H1 (cell line): Measurements from ENCODE around the gene BTBD16. TPM values are rescaled to one million over a fixed set of nuclear protein-coding genes. Genes with fewer than 3 reads are reported as not detected.

ENCODE experiments used
- RAD21 ChIP-seq, 2 experiments: IDR thresholded peaks in 1 of 2; conservative IDR thresholded peaks in 1 of 2; 2 replicates each; pipeline ENCODE4 v1.6.1; 2011; ENCODE audit warnings: low read depth in 2 of 2, low read length in 2 of 2, improper control_type of control experiment in 1 of 2, inconsistent platforms in 1 of 2, mild to moderate bottlenecking in 1 of 2, moderate library complexity in 1 of 2
- polyA plus RNA-seq, 7 experiments: library from polyadenylated mRNA; depleted of rRNA in 3 of 7; stranded (reverse) in 5 of 7; unstranded in 2 of 7; fragments of >200 nt in 5 of 7; fragments of 200-250 nt in 2 of 7; gene quantifications; 1 replicate in 5 of 7; 2 replicates in 1 of 7; 4 replicates in 1 of 7; pipeline versions ENCODE4 v1.2.1 to v1.2.3, GENCODE V29; 2011 to 2013; ENCODE audit warnings: missing spikeins in 2 of 7, mixed read lengths in 2 of 7
- total RNA-seq: library from RNA; stranded (reverse); fragmentation: NEBNext Ultra II Directional; extraction: Animal tissue kit (Norgen Biotek cat#: 25700); gene quantifications from 2 replicates; pipeline ENCODE4 v1.2.1, GENCODE V29; 2021
- TF ChIP-seq, protein P1 (sequence below): fragments of 300-600 bp; sonication (generic); IDR thresholded peaks from 2 replicates; pipeline ENCODE4 v1.7.1; 2012; ENCODE audit warnings: low read length, moderate library complexity, mild to moderate bottlenecking, inconsistent platforms; ENCODE audit not compliant: insufficient replicate concordance

BTBD16 gene
- total and polyA plus RNA-seq, 2 of the 8 experiments (the other 6 are each of a cell fraction or from before 2014, with no cell fraction given) = 0.05 TPM; not detected in 1

DNA sequence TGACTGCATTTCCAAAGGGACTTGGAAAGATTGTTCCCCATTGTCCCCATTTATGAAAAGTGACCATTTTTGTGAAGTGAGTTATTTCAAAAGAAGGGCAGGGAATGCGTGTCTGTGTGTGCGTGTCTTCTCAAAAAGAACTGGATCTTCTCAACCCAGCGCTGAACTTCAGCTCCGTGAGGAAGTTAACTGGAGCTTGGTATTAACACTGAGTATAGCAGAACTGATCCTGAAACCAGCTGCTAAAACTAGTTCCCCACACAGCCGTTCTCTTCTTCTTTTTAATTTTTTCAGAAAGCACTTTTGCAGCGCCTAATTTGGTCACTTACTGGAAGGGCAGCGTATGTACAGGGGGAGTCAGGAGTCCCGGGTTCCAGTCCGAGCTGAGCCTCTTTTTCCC is 57.6 kb downstream of the BTBD16 start (continued):
- TF ChIP-seq, protein P1, sequence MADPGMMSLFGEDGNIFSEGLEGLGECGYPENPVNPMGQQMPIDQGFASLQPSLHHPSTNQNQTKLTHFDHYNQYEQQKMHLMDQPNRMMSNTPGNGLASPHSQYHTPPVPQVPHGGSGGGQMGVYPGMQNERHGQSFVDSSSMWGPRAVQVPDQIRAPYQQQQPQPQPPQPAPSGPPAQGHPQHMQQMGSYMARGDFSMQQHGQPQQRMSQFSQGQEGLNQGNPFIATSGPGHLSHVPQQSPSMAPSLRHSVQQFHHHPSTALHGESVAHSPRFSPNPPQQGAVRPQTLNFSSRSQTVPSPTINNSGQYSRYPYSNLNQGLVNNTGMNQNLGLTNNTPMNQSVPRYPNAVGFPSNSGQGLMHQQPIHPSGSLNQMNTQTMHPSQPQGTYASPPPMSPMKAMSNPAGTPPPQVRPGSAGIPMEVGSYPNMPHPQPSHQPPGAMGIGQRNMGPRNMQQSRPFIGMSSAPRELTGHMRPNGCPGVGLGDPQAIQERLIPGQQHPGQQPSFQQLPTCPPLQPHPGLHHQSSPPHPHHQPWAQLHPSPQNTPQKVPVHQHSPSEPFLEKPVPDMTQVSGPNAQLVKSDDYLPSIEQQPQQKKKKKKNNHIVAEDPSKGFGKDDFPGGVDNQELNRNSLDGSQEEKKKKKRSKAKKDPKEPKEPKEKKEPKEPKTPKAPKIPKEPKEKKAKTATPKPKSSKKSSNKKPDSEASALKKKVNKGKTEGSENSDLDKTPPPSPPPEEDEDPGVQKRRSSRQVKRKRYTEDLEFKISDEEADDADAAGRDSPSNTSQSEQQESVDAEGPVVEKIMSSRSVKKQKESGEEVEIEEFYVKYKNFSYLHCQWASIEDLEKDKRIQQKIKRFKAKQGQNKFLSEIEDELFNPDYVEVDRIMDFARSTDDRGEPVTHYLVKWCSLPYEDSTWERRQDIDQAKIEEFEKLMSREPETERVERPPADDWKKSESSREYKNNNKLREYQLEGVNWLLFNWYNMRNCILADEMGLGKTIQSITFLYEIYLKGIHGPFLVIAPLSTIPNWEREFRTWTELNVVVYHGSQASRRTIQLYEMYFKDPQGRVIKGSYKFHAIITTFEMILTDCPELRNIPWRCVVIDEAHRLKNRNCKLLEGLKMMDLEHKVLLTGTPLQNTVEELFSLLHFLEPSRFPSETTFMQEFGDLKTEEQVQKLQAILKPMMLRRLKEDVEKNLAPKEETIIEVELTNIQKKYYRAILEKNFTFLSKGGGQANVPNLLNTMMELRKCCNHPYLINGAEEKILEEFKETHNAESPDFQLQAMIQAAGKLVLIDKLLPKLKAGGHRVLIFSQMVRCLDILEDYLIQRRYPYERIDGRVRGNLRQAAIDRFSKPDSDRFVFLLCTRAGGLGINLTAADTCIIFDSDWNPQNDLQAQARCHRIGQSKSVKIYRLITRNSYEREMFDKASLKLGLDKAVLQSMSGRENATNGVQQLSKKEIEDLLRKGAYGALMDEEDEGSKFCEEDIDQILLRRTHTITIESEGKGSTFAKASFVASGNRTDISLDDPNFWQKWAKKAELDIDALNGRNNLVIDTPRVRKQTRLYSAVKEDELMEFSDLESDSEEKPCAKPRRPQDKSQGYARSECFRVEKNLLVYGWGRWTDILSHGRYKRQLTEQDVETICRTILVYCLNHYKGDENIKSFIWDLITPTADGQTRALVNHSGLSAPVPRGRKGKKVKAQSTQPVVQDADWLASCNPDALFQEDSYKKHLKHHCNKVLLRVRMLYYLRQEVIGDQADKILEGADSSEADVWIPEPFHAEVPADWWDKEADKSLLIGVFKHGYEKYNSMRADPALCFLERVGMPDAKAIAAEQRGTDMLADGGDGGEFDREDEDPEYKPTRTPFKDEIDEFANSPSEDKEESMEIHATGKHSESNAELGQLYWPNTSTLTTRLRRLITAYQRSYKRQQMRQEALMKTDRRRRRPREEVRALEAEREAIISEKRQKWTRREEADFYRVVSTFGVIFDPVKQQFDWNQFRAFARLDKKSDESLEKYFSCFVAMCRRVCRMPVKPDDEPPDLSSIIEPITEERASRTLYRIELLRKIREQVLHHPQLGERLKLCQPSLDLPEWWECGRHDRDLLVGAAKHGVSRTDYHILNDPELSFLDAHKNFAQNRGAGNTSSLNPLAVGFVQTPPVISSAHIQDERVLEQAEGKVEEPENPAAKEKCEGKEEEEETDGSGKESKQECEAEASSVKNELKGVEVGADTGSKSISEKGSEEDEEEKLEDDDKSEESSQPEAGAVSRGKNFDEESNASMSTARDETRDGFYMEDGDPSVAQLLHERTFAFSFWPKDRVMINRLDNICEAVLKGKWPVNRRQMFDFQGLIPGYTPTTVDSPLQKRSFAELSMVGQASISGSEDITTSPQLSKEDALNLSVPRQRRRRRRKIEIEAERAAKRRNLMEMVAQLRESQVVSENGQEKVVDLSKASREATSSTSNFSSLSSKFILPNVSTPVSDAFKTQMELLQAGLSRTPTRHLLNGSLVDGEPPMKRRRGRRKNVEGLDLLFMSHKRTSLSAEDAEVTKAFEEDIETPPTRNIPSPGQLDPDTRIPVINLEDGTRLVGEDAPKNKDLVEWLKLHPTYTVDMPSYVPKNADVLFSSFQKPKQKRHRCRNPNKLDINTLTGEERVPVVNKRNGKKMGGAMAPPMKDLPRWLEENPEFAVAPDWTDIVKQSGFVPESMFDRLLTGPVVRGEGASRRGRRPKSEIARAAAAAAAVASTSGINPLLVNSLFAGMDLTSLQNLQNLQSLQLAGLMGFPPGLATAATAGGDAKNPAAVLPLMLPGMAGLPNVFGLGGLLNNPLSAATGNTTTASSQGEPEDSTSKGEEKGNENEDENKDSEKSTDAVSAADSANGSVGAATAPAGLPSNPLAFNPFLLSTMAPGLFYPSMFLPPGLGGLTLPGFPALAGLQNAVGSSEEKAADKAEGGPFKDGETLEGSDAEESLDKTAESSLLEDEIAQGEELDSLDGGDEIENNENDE = no peak
- TF ChIP-seq RAD21 (IDR thresholded peaks at IDR 0.05 in 1 of 2, conservative IDR thresholded peaks at IDR 0.05 in 1 of 2; ENCODE audit: low read depth in 2 of 2, low read length in 2 of 2) = no peak
